Measurements from ENCODE around the gene CREB3L2.

DNA sequence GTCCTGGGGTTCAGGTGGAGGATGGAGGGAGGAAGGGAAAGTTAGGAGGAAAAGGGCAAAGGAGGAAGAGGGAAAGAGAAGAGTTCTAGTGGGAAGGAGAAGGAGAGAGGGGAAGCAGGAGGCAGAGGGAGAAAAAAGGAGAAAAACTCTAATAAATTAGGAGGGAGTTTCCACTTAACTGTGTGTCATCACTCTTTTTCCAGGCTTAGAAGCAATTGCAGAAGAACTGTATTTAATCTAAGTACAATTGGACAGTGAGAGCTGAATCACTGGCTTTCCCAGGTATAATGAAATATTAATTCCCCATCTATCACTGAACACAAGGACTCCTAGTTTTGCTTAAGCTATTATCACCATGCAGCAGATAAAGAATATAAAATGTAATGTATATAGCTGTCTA is 76.8 kb downstream of the CREB3L2 start:
- no peak for TF ChIP-seq POLR2A (IDR thresholded peaks at IDR 0.05)
- TF ChIP-seq, protein P1, sequence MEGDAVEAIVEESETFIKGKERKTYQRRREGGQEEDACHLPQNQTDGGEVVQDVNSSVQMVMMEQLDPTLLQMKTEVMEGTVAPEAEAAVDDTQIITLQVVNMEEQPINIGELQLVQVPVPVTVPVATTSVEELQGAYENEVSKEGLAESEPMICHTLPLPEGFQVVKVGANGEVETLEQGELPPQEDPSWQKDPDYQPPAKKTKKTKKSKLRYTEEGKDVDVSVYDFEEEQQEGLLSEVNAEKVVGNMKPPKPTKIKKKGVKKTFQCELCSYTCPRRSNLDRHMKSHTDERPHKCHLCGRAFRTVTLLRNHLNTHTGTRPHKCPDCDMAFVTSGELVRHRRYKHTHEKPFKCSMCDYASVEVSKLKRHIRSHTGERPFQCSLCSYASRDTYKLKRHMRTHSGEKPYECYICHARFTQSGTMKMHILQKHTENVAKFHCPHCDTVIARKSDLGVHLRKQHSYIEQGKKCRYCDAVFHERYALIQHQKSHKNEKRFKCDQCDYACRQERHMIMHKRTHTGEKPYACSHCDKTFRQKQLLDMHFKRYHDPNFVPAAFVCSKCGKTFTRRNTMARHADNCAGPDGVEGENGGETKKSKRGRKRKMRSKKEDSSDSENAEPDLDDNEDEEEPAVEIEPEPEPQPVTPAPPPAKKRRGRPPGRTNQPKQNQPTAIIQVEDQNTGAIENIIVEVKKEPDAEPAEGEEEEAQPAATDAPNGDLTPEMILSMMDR (IDR thresholded peaks at IDR 0.05) = no peak
